Tibial nerve (tissue), 4 donors: Measurements from ENCODE around the gene ISG20. TPM values are rescaled to one million over a fixed set of nuclear protein-coding genes. Genes with fewer than 3 reads are reported as not detected.

Experiments
- DNase-seq, 2 donors: peaks; one replicate each; pipeline ENCODE4 v3.0.0-alpha.2; 2019; ENCODE audit warnings: low spot score in 2 of 2
- H3K27ac ChIP-seq, 4 donors: fragments of 200-600 bp; sonication (generic) in 3 of 4; one replicate each; pipeline ENCODE4 v1.5.1; 2017 to 2019; ENCODE audit warnings: mild to moderate bottlenecking in 1 of 4
- H3K27me3 ChIP-seq, 2 donors: fragments of 200-600 bp; sonication (generic) in 1 of 2; one replicate each; pipeline versions ENCODE4 v1.5.1 to v1.6.0; 2017 to 2019
- H3K36me3 ChIP-seq, 3 donors: fragments of 200-600 bp; sonication (generic); one replicate each; pipeline ENCODE4 v1.5.1; 2018 to 2019
- H3K4me1 ChIP-seq, 4 donors: fragments of 200-600 bp; sonication (generic) in 3 of 4; one replicate each; pipeline ENCODE4 v1.5.1; 2017 to 2019
- H3K4me3 ChIP-seq, 4 donors: fragments of 200-600 bp; sonication (generic) in 3 of 4; one replicate each; pipeline ENCODE4 v1.5.1; 2017 to 2019; ENCODE audit warnings: mild to moderate bottlenecking in 1 of 4, moderate library complexity in 1 of 4
- H3K9me3 ChIP-seq, 4 donors: fragments of 200-600 bp; sonication (generic) in 3 of 4; one replicate each; pipeline ENCODE4 v1.5.1; 2017 to 2019
- EP300 ChIP-seq, 2 donors: sonication (generic); formaldehyde crosslinking; IDR thresholded peaks; one replicate each; pipeline ENCODE4 v1.6.1; 2017; ENCODE audit warnings: antibody characterized with exemption in 2 of 2, mild to moderate bottlenecking in 1 of 2
- POLR2A ChIP-seq, 2 donors: fragments of 450-650 bp; IDR thresholded peaks; one replicate each; pipeline ENCODE4 v1.6.1; 2017; ENCODE audit warnings: antibody characterized with exemption in 2 of 2, mild to moderate bottlenecking in 2 of 2, moderate library complexity in 2 of 2
- WGBS, 2 donors: methylation state at CpG; one replicate each; pipeline ENCODE4 v1.1.5; 2018; 5-methylcytosine and 5-hydroxymethylcytosine counted together
- total RNA-seq, 4 donors: library from RNA; depleted of rRNA; stranded (reverse); fragments of >200 nt; gene quantifications; one replicate each; pipeline ENCODE4 v1.1.0, GENCODE V29; 2016
- TF ChIP-seq, protein P1 (sequence below), 5 experiments: fragments of 200-600 bp in 3 of 5; fragments of 450-650 bp in 2 of 5; sonication (generic) in 3 of 5; IDR thresholded peaks; one replicate each; pipeline ENCODE4 v1.5.1; 2016 to 2019; ENCODE audit warnings: antibody characterized with exemption in 5 of 5, mild to moderate bottlenecking in 3 of 5, moderate library complexity in 2 of 5

ISG20 gene
- total RNA-seq, 4 donors from 2014 or later = 18.2 to 34.5 (median 23.8) TPM

DNA sequence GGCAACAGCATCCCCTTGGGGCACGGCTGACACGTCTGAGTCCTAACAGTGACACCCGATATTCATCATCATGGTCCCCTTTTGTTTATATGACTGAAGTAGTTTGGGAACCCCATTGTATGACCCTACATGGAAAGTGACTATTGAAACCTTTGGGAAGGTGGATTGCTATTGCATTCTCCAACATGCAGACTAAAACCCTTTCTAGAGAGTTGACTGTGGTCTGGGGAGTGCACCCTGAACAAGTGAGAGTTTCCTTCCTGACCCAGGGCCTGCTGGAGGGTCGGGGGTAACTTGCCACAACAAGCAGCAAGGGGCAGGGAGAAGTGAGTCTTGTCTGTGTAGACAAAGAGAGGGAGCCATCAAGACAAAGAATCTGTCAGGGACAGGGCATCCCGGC, 54.4 kb downstream of the ISG20 start:
- peaks cover 0 to 5% of the 10 kb centered on the region in 2 donors for H3K27me3 ChIP-seq
- no peak for DNase-seq
- 68 to 78% methylated on average over 5 of the region's 5 CpGs for WGBS, 2 donors
- H3K4me3 ChIP-seq = no peak overlapping the region
- H3K9me3 ChIP-seq = no peaks in the 10 kb centered on the region
- H3K36me3 ChIP-seq = no peaks in the 10 kb centered on the region
- TF ChIP-seq EP300 (IDR thresholded peaks at IDR 0.05) = no peak
- no peak for TF ChIP-seq POLR2A (IDR thresholded peaks at IDR 0.05)
- H3K4me1 ChIP-seq = no peaks in the 10 kb centered on the region
- no peak overlapping the region for H3K27ac ChIP-seq

DNA sequence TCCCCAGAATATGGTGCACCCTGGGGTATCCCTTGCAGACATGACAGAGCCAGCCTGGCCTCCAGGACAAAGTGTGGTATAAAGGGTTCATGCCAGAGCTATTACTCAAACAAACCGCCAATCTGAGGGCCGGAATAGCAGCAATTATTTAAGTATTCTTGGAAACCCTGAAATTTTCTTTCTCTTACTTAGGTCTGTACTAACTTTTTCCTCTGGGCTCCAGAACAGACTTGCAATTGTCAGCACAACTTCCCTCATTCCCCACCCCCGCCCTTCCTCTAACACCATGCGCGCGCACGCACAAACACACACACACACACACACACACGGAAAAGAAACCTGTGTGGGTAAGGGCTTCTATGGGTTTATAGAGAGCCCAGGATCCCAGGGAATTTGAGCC, 56.3 kb downstream of the ISG20 start:
- Histone ChIP-seq H3K27me3 (peaks cover 0 to 3% of the 10 kb centered on the region in 2 donors), H3K9me3 (no peaks in the 10 kb centered on the region), H3K4me1 (no peaks in the 10 kb centered on the region), H3K27ac (no peak overlapping the region), H3K36me3 (no peaks in the 10 kb centered on the region), H3K4me3 (no peak overlapping the region)
- 48 to 50% methylated on average over 8 of the region's 8 CpGs for WGBS, 2 donors
- no peak for DNase-seq
- TF ChIP-seq, protein P1, sequence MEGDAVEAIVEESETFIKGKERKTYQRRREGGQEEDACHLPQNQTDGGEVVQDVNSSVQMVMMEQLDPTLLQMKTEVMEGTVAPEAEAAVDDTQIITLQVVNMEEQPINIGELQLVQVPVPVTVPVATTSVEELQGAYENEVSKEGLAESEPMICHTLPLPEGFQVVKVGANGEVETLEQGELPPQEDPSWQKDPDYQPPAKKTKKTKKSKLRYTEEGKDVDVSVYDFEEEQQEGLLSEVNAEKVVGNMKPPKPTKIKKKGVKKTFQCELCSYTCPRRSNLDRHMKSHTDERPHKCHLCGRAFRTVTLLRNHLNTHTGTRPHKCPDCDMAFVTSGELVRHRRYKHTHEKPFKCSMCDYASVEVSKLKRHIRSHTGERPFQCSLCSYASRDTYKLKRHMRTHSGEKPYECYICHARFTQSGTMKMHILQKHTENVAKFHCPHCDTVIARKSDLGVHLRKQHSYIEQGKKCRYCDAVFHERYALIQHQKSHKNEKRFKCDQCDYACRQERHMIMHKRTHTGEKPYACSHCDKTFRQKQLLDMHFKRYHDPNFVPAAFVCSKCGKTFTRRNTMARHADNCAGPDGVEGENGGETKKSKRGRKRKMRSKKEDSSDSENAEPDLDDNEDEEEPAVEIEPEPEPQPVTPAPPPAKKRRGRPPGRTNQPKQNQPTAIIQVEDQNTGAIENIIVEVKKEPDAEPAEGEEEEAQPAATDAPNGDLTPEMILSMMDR (IDR thresholded peaks at IDR 0.05) = no peak
- TF ChIP-seq EP300 (IDR thresholded peaks at IDR 0.05) (no peak), POLR2A (IDR thresholded peaks at IDR 0.05) (no peak)

DNA sequence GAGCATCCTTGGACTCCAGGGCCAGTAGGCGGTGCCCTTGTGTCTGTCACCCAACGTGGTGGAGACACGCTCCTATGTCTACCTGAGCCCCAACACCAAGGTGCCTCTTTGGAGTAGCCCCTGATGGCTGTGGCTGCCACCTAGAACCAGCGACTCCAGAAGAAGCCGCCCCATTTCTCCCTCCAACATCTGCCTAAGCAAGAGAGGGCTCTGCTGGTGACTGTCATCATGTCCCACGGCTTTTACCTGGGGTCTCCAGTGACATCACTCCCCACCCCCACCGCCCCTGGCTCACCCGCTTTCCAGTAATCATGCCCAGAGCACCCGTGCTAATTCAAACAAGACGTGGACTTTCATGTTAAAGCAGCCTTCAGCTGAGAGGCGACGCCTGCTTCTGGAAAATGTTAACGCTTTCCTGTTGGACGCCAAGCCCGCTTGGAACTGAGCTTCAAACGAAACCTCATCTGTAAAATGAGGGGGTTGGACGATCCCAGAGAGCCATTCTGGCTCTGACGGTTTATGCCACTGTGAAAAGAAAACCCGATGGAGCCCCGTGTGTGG, 57.0 kb downstream of the ISG20 start:
- no peak for DNase-seq
- Histone ChIP-seq H3K27me3 (no peaks in the 10 kb centered on the region), H3K27ac (no peak overlapping the region), H3K4me3 (no peak overlapping the region), H3K9me3 (no peaks in the 10 kb centered on the region), H3K36me3 (no peaks in the 10 kb centered on the region), H3K4me1 (no peaks in the 10 kb centered on the region)
- WGBS, 2 donors = 47 to 51% methylated on average over 20 of the region's 20 CpGs
- TF ChIP-seq POLR2A (IDR thresholded peaks at IDR 0.05) (no peak), EP300 (IDR thresholded peaks at IDR 0.05) (no peak)
- TF ChIP-seq, protein P1 (IDR thresholded peaks at IDR 0.05) = no peak

DNA sequence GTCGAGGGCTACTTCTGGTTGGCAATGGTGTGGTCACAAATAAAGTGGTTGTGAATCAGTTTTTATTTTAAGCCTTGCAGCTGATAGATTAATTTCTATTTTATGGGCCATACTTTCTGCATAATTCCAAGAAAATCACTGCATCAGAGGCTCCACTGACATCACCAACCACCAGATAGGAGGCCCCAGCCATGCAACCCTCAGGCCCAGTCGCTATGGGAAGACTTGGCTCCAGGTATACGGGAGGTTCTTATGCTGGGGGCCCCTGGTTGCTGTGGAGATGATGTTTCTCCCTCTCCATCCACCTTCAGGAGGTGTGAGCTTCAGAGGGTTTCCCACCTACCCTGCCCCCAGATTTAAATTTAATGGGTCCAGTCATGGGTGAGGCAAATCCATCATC, 57.4 kb downstream of the ISG20 start:
- no peaks in the 10 kb centered on the region for H3K9me3 ChIP-seq
- WGBS, 2 donors = 65 to 86% methylated on average over 3 of the region's 3 CpGs
- H3K27me3 ChIP-seq = no peaks in the 10 kb centered on the region
- H3K4me3 ChIP-seq = no peak overlapping the region
- no peaks in the 10 kb centered on the region for H3K4me1 ChIP-seq
- DNase-seq = no peak
- TF ChIP-seq POLR2A (IDR thresholded peaks at IDR 0.05) (no peak), EP300 (IDR thresholded peaks at IDR 0.05) (no peak)
- TF ChIP-seq, protein P1 (IDR thresholded peaks at IDR 0.05) = no peak
- H3K36me3 ChIP-seq = no peaks in the 10 kb centered on the region
- no peak overlapping the region for H3K27ac ChIP-seq

DNA sequence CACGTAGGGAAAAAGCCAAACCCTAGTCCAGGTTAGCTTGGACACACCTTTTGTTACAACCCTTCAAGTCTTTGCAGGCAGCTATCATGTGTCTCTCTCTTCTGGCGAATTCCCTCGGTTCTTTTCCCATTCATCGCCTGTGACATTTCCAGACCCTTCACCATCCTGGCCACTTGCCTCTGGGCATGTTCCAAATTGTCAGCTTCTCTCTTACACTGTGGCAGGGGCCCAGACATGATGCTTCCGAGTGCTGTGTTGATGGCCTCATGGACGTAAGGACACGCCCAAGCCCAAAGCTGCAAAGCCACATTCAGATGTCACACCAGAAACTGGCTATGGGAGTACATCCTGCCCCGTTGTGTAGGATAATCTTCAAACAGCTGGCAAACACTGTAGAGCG, 58.5 kb downstream of the ISG20 start:
- no peak for DNase-seq
- no peak for TF ChIP-seq POLR2A (IDR thresholded peaks at IDR 0.05)
- TF ChIP-seq, protein P1 (IDR thresholded peaks at IDR 0.05) = no peak
- TF ChIP-seq EP300 (IDR thresholded peaks at IDR 0.05) = no peak

DNA sequence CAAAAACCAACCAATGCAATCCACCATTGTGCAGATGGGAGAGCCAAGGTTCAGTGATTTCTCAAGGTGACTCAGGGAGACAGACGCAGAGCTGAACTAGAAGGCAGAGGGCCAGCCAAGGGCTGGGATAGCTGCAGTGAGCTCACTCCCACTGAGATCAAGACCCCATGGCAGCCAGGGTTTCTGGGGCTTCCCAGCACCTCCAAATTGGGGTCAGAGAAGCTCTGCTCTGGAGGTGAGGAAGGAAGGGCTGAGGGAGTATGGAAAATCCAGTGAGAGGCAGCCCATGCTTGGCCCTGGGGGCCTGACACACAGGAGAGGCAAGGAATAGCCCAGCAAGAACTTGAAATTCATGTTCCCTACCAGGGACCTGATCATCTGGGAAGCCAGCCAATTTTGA, 61.0 kb downstream of the ISG20 start:
- no peak overlapping the region for H3K27ac ChIP-seq
- 73 to 86% methylated on average over 1 of the region's 1 CpG for WGBS, 2 donors
- DNase-seq = no peak
- H3K4me3 ChIP-seq = no peak overlapping the region
- H3K4me1 ChIP-seq = peaks cover 0 to 4% (median under 1%) of the 10 kb centered on the region in 4 donors
- H3K27me3 ChIP-seq = no peaks in the 10 kb centered on the region
- H3K9me3 ChIP-seq = no peaks in the 10 kb centered on the region
- H3K36me3 ChIP-seq = no peaks in the 10 kb centered on the region
- TF ChIP-seq EP300 (IDR thresholded peaks at IDR 0.05) = no peak
- TF ChIP-seq, protein P1 (IDR thresholded peaks at IDR 0.05) = no peak
- no peak for TF ChIP-seq POLR2A (IDR thresholded peaks at IDR 0.05)

More for the DNA sequence above, 58.5 kb downstream of the ISG20 start:
- Histone ChIP-seq H3K27ac (no peak overlapping the region), H3K4me1 (no peaks in the 10 kb centered on the region), H3K9me3 (no peaks in the 10 kb centered on the region), H3K36me3 (no peaks in the 10 kb centered on the region), H3K4me3 (no peak overlapping the region), H3K27me3 (no peaks in the 10 kb centered on the region)
- WGBS, 2 donors = 80 to 87% methylated on average over 9 of the region's 9 CpGs
